CD4-positive, alpha-beta T cell treated with Interleukin-6 for 4 hours (primary cell): Measurements from ENCODE around the gene FAM131C.
A peak's percentile ranks its signal among the peaks of the same experiment; 100 is the strongest.
"Not testable (repeated sequence)": the region's sequence is repeated elsewhere in the genome, so short reads cannot be mapped to it uniquely, and the experiment has no call there.

Source experiments
- DNase-seq: peaks from one replicate; pipeline ENCODE4 v3.0.0-alpha.2; 2020; ENCODE audit warnings: mixed read lengths

FAM131C gene

DNA sequence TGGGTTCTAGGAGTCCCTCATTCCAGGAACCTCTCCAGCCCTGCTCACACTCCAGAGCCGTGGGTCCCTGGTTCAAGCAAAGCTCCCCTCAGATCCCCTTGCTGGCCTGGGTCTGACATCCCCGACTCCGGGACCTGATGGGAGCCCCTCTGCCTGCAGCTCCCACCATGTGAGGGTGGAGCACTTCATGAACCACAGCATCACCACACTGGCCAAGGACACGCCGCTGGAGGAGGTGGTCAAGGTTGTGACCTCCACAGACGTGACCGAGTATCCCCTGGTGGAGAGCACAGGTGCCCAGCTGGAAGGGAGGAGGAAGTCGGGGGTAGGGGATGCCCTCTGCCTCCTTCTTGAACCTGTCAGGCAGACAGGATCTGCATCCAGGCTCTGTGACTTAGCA, 41.9 kb downstream of the FAM131C start:
- no peak for DNase-seq

GRCh38 chr1:16029288-16029687, 44.2 kb downstream of the FAM131C start:
- no peak for DNase-seq

DNA sequence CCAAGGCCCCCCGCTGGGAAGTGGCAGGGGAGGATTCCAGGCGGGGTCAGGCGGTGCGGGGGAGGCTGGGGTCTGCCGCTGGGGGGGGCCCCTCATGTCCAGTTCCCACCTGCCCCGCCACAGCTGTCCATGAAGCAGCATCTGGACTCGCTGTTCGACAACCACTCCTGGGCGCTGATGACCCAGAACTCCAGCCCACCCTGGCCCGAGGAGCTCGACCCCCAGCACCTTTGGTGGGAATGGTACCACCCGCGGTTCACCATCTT, 44.5 kb downstream of the FAM131C start:
- not testable (repeated sequence) for DNase-seq

- no peak for DNase-seq
Measured at GRCh38 chr1:16028237-16029002, 45.0 kb downstream of the FAM131C start.

- DNase-seq = peak; percentile 63
Measured at GRCh38 chr1:16026723-16027484, 46.5 kb downstream of the FAM131C start.

- DNase-seq = not testable (repeated sequence)
Measured at GRCh38 chr1:16026302-16026701, 47.1 kb downstream of the FAM131C start.

GRCh38 chr1:16023050-16023653, 50.3 kb downstream of the FAM131C start:
- no peak for DNase-seq

- no peak for DNase-seq
Measured at GRCh38 chr1:16022393-16022792, 51.1 kb downstream of the FAM131C start.

GRCh38 chr1:16021681-16022080, 51.8 kb downstream of the FAM131C start, which contains the start of gene CLCNKA:
CLCNKA (plus strand) TSS chr1:16022036; CDS start chr1:16022620, 584 bp downstream.
- DNase-seq = no peak

DNA sequence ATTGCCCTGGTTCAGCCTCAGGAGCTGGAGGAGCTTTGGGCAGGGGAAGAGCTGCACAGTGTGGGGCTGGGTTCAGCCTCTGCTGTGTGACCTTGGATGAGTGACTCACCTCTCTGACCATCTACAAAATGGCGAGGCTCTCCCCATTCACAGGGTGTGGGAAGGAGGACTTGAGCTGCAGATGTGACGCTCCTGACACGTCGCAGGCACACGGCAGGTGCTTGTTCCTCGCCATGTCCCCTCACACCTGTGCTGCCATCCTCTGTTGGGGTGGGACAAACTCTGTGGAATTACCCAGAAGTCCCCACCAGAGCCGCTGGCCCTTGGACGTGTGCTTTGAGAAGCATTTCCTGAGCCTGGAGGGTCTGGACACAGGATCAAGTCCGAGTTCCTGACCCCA, 52.6 kb downstream of the FAM131C start:
- not testable (repeated sequence) for DNase-seq

GRCh38 chr1:16020325-16020724, 53.1 kb downstream of the FAM131C start:
- DNase-seq = no peak

GRCh38 chr1:16019644-16020277, 53.7 kb downstream of the FAM131C start:
- no peak for DNase-seq

DNA sequence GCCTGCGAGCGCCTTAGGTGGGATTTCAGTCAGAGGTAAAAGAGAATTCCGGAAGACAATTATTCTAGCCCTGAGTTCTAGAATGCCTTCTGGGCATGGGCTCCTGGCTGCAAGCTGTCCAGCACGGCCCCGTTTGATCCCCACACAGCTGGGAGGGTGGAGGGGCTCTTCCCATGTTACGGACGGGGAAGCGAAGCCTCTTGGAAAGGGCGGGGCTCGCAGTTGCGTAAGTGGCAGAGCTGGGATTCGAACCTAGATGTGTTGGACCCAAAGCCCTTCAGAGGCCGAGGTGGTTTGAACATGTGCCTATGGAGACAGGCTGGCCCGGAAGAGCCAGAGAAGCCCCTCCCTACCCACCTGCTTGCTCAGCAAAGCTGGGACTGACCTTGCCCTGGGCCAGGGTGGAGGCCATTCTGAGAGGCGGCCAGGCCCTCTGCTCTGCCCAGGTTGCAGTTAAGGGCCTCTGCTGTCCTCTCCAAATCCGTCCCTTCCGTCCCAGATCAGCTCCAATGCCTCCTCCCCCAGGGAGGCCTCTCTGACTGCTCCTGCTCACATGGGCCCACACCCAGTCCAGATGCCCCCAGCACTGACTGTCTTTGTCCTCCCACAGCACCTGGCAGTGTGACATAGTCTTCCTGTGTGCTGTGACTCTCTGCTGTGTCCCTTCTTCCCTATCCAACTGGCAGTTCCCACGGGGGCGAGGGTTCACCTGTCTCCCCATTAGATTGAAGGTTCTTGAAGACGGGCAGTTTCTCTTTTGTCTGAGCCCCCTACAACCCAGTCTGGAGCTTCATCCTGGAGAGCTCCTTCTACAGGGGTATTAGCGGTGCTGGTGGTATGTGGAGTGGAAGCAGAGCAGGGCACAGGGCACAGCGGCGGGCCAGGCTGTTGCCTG, 54.5 kb downstream of the FAM131C start:
- no peak for DNase-seq

DNA sequence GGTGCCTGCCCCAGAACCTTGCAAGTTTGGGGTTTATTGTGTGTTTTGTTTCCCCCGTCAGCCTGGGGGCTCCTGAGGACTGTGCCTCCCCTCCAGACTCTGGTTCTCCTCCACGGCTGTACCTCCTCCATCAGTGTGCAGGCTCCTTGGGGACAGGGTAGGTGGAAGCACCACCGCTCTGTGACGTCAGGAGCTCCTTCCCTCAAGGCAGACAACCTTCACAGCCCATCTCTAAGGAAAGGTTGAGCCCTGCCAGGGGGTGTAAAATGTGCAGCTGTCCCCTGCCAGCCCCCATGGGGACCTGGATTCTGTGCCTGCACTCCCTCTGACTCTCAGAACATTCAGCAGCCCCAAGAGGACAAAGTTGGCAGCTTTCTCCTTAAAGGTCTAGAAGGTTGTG, 55.1 kb downstream of the FAM131C start:
- no peak for DNase-seq

GRCh38 chr1:16017461-16018303, 55.8 kb downstream of the FAM131C start, which contains the start of gene HSPB7:
HSPB7 (minus strand) TSS chr1:16018043; CDS start chr1:16017963, 80 bp downstream.
- DNase-seq = no peak

GRCh38 chr1:16017076-16017460, 56.4 kb downstream of the FAM131C start:
- no peak for DNase-seq

DNA sequence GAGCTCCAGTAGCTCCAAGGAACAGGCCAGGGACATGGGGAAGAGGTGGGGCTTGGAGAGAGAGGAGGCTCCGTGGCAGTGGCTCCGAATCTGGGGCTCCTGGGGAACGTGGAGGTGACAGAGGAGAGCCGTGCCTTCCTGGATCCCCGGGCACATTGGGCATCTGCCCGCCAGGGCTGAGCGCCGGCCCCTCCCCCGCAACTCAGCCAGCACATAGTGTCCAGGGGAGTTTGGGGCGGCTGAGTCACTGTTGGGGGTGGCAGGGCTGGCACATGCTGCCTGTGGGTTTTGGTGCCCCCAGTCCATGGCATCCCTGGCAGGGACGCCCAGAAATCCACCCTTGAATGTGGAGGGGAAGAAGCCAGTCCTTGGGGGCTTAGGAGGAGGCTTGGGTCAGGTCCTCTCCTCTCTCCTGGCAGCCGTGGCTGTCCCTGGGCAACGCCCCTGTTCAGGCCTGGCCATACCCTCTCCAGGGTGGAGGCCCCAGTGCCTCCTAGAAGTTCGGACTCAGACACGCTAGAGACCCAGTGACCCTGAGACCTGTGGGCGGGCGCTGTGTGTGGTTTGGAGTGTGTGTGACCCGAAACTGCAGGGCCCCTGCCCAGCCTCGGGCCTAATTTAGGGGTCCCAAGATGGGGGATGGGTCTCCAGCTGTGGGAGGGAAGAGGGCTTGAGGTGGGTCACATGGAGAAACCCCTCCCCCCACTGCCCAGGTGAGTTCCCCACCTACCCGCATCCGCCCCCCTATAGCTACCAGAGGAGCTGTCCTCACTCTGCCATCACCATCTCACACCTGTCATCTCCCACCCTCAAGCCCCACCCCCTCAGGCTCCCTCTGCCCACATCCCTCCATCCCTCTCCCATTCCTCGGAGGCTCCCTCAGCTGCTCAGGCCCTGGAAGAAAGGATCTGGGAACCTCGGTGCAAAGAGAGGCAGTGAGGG, 57.2 kb downstream of the FAM131C start:
- no peak for DNase-seq

DNA sequence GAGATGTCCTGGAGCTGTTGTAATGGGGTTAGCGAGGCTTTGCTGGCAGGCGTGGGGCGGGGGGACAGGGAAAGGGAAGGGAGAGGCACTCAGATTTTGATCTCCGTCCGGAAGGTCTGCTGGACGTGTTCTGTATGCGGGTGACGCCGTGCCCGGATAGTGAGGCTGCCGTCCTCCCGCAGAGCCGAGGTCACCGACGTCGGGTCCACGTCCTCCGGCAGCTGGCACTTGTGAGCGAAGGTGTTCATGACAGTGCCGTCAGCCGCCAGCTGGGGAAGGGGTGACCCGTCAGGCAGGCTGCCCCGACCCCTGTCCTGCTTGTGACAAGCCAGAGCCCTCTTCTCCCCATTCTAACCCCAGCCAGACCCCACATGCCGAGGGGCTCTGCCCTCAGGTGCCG, 58.0 kb downstream of the FAM131C start:
- no peak for DNase-seq

DNA sequence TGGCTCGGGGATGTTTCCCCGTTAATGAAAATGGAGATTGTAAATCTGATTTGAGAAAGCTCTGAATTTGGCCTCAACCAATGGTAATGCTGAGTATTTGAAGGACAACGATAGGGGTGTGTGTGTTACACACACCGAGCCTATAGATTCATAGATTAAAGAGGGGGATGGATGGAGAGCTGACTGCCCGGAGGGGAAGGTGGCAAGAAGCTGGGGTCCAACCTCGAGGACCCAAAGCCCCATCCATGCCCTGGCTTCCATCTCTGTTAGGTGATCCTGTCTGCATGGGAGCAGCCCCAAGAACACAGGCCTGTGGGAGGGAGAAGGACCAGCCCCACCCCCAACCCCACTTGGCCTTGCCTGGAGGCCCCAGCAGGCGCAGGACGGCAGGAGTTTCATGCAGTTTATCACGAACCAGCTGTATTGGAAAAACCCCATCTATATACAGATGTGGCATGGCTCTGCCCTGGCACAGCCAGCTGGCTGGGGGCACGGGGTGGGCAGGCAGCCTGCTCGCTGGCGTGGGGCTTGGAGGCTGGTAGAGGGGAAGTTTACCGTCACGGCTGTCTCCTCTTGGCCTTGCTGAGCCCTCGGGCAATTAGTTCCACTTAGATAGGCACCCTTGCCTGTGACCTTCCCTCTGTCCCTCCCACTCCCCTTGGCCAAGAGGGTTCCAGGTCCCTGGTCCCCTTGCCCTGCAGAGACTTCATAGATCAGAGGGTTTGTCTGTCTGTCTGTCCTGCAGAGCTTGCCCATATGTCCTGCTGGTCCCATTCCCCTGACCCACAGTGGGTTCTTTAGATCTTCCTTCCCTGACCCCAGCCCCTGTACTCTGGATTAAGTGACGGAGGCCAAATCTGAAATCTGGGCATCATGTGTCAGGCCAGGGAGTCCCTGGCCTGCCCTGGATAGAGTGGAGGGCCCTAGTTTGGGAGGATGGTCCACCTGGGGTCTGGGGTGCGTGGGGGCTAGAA, 58.7 kb downstream of the FAM131C start:
- no peak for DNase-seq
